ENCODE measurements around the gene ENHO. TPM values are rescaled to one million over a fixed set of nuclear protein-coding genes. Genes with fewer than 3 reads are reported as not detected.
"Not testable (repeated sequence)": the region's sequence is repeated elsewhere in the genome, so short reads cannot be mapped to it uniquely, and the experiment has no call there.

ENHO gene
- total RNA-seq, 1 donor from 2014 or later = not detected

DNA sequence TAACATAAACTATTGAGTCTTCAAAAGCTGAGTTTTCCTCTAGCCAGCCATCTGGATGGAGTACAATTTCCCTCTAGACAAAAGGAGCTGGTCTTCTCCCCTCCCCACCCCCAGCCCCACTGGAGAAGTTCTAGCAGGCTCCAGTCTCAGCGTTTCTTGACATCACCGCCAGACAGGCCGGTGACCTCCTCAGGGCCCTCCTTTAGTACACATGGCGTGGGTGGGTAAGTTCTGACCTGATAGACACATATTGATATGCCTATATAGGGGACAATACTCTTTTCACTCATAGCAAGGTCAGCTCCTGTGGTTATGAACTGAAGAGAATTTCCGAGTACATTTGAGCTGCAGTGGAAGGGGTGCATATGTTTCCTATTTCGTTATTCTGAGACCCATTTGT is 37.0 kb downstream of the ENHO start:
- no peak for TF ChIP-seq POLR2AphosphoS5 (IDR thresholded peaks at IDR 0.05; ENCODE audit: insufficient read depth in 1 of 2, low read depth in 1 of 2)
- no peak for TF ChIP-seq POLR2A (IDR thresholded peaks at IDR 0.05)
- TF ChIP-seq, protein P1, sequence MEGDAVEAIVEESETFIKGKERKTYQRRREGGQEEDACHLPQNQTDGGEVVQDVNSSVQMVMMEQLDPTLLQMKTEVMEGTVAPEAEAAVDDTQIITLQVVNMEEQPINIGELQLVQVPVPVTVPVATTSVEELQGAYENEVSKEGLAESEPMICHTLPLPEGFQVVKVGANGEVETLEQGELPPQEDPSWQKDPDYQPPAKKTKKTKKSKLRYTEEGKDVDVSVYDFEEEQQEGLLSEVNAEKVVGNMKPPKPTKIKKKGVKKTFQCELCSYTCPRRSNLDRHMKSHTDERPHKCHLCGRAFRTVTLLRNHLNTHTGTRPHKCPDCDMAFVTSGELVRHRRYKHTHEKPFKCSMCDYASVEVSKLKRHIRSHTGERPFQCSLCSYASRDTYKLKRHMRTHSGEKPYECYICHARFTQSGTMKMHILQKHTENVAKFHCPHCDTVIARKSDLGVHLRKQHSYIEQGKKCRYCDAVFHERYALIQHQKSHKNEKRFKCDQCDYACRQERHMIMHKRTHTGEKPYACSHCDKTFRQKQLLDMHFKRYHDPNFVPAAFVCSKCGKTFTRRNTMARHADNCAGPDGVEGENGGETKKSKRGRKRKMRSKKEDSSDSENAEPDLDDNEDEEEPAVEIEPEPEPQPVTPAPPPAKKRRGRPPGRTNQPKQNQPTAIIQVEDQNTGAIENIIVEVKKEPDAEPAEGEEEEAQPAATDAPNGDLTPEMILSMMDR (IDR thresholded peaks at IDR 0.05) = no peak
- Histone ChIP-seq H3K36me3 (no peaks in the 10 kb centered on the region), H3K4me3 (no peak overlapping the region), H3K27me3 (no peaks in the 10 kb centered on the region), H3K27ac (no peak overlapping the region), H3K9me3 (no peaks in the 10 kb centered on the region), H3K4me1 (no peaks in the 10 kb centered on the region)
- no peak for DNase-seq (ENCODE audit: extremely low spot score in 2 of 2)
- intact Hi-C loops (cut with DNase I) = no loop called here

DNA sequence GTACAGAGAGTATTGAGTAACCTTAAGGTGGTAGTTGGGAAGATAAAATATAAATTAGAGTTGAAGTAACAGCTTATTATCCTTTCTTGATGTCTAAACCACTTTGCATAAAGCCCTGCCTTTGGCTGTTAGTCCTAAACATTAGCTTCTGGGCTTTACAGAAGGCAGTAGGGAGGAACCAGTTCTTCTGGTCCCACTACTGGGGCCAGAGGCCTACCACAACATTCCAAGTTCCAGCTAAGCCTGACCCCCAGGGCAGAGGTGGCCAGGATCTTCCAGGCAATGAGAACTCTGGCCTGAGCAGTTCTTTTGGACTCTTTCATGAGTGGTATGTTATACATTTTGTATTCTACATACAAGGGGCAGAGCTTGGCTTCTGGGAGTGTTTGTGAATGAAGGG is 38.1 kb downstream of the ENHO start:
- no peaks in the 10 kb centered on the region for H3K27me3 ChIP-seq
- H3K36me3 ChIP-seq = no peaks in the 10 kb centered on the region
- no peaks in the 10 kb centered on the region for H3K9me3 ChIP-seq
- intact Hi-C loops (cut with DNase I) = no loop called here
- no peak for DNase-seq (ENCODE audit: extremely low spot score in 2 of 2)
- H3K27ac ChIP-seq = no peak overlapping the region
- no peaks in the 10 kb centered on the region for H3K4me1 ChIP-seq
- no peak for TF ChIP-seq POLR2AphosphoS5 (IDR thresholded peaks at IDR 0.05; ENCODE audit: insufficient read depth in 1 of 2, low read depth in 1 of 2)
- TF ChIP-seq, protein P1 (IDR thresholded peaks at IDR 0.05) = no peak
- no peak for TF ChIP-seq POLR2A (IDR thresholded peaks at IDR 0.05)
- H3K4me3 ChIP-seq = no peak overlapping the region

DNA sequence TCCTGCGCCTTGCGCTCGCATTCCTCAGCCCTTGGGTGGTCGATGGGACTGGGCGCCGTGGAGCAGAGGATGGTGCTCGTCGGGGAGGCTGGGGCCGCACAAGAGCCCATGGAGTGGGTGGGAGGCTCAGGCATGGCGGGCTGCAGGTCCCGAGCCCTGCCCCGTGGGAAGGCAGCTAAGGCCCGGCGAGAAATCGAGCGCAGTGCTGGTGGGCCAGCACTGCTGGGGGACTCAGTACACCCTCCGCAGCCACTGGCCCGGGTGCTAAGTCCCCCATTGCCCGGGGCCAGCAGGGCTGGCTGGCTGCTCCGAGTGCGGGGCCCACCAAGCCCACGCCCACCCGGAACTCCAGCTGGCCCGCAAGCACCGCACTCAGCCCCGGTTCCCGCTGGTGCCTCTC is 40.0 kb downstream of the ENHO start:
- H3K4me3 ChIP-seq; intact Hi-C loops (cut with DNase I); DNase-seq (ENCODE audit: extremely low spot score in 2 of 2): not testable (repeated sequence)

DNA sequence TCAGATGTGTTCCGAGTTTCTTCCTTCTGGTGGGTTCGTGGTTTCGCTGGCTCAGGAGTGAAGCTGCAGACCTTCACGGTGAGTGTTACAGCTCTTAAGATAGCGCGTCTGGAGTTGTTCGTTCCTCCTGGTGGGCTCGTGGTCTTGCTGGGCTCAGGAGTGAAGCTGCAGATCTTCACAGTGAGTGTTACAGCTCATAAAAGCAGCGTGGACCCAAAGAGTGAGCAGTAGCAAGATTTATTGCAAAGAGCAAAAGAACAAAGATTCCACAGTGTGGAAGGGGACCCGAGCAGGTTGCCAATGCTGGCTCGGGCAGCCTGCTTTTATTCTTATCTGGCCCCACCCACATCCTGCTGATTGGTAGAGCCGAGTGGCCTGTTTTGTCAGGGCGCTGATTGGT is 41.2 kb downstream of the ENHO start:
- H3K4me3 ChIP-seq; H3K4me1 ChIP-seq; intact Hi-C loops (cut with DNase I); H3K27me3 ChIP-seq; H3K36me3 ChIP-seq; DNase-seq (ENCODE audit: extremely low spot score in 2 of 2); H3K9me3 ChIP-seq; H3K27ac ChIP-seq: not testable (repeated sequence)

More for the DNA sequence above, 40.0 kb downstream of the ENHO start:
- not testable (repeated sequence) for H3K36me3 ChIP-seq, H3K9me3 ChIP-seq, H3K27me3 ChIP-seq, H3K27ac ChIP-seq, H3K4me1 ChIP-seq

DNA sequence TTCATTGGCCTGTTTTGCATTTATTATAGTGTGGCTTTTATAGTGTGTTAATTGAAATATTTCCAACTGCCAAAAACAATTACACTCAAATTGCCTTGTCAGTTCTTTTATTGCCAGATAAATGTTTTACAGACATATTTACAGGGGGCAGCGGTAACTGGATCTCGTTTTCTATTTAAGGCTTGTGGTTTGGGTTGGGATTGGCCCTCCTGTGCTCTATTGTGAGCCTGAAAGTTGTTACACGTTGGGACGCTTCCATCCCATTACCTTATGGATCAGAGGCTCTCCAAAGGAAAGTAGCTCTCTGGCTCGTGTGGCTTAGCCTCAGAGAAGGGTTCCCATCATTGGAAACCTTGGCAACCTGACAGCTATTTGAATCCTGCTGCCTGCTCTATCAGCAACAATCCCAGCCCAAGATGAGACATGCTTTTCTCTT is 43.3 kb downstream of the ENHO start:
- H3K4me3 ChIP-seq = no peak overlapping the region
- no peaks in the 10 kb centered on the region for H3K9me3 ChIP-seq
- no peak for TF ChIP-seq POLR2AphosphoS5 (IDR thresholded peaks at IDR 0.05; ENCODE audit: insufficient read depth in 1 of 2, low read depth in 1 of 2)
- TF ChIP-seq, protein P1 (IDR thresholded peaks at IDR 0.05) = no peak
- TF ChIP-seq POLR2A (IDR thresholded peaks at IDR 0.05) = no peak
- H3K4me1 ChIP-seq = no peaks in the 10 kb centered on the region
- no peaks in the 10 kb centered on the region for H3K27me3 ChIP-seq
- H3K36me3 ChIP-seq = no peaks in the 10 kb centered on the region
- no peak for DNase-seq (ENCODE audit: extremely low spot score in 2 of 2)
- intact Hi-C loops (cut with DNase I) = no loop called here
- H3K27ac ChIP-seq = no peak overlapping the region

DNA sequence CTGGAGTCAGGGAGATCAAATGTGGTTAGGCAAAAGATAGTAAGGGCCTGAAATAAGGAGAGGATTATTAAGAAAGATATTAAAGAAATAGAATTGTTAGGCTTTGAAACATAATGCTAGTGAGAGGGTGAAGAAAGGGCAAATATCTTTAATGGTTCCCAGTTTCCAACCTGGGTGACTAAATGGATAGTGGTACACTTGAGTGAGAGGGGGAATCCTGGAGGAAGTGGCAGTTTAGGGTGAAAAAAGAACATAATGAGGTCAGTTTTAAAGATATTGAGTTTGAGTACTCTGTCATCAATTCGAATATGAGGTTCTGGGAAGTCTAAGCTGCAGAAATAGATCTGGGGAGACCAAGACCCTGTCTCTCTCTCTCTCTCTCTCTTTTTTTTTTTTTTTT is 45.2 kb downstream of the ENHO start:
- Histone ChIP-seq H3K4me3 (no peak overlapping the region), H3K36me3 (no peaks in the 10 kb centered on the region), H3K27me3 (no peaks in the 10 kb centered on the region), H3K9me3 (no peaks in the 10 kb centered on the region), H3K27ac (no peak overlapping the region), H3K4me1 (no peaks in the 10 kb centered on the region)
- intact Hi-C loops (cut with DNase I) = no loop called here
- no peak for TF ChIP-seq POLR2A (IDR thresholded peaks at IDR 0.05)
- TF ChIP-seq, protein P1 (IDR thresholded peaks at IDR 0.05) = no peak
- no peak for TF ChIP-seq POLR2AphosphoS5 (IDR thresholded peaks at IDR 0.05; ENCODE audit: insufficient read depth in 1 of 2, low read depth in 1 of 2)
- no peak for DNase-seq (ENCODE audit: extremely low spot score in 2 of 2)

Data from vagina (tissue), 2 donors.